Measurements from ENCODE around the gene IL34.

Gene IL34

DNA sequence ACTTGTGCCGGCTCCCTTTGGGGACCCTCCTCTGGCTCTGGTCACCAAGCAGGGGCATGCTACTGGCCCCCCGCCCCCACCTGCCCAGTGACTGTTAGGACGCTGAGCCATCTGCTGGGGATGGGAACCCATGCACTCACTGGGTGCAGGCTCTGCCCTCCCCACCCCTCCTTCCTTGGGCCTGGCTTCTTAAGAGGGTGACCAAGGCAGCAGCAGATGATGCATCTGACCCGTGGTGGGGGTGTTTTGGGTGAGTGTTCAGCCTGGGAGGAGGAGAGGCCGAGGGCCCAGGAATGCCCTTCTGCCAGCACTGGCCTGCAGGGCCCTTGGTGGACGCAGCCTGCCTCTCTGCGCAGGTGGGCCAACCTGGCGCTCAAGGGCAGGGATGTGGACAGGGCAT lies 58.7 kb downstream of the IL34 start:
- H3K36me3 ChIP-seq (ENCODE audit: insufficient read depth, low read length): peaks cover 3% of the 10 kb centered on the region; the same call in 1 of the 2 replicates
- DNase-seq (no peak), ATAC-seq (ENCODE audit: insufficient read depth, low read depth) (no peak)
- peaks cover 11% of the 10 kb centered on the region; the same call in 1 of the 2 replicates for H4K20me1 ChIP-seq (ENCODE audit: insufficient read depth, low read length)
- no peak overlapping the region for H3K4me2 ChIP-seq (ENCODE audit: insufficient read depth, low read length)
- no peak overlapping the region for H2AFZ ChIP-seq (ENCODE audit: low read depth, low read length)
- H3K9ac ChIP-seq (ENCODE audit: low read depth, low read length): no peak overlapping the region
- H3K4me3 ChIP-seq (ENCODE audit: low read depth in 1 of 2, low read length in 2 of 2): no peak overlapping the region
- H3K27ac ChIP-seq (ENCODE audit: low read length): no peak overlapping the region
- H3K27me3 ChIP-seq (ENCODE audit: insufficient read depth, low read length, poor library complexity): no peaks in the 10 kb centered on the region
- no peaks in the 10 kb centered on the region for H3K4me1 ChIP-seq (ENCODE audit: insufficient read depth, low read length)
- no peaks in the 10 kb centered on the region for H3K79me2 ChIP-seq (ENCODE audit: insufficient read depth, low read length)
- TF ChIP-seq EZH2 (IDR thresholded peaks at IDR 0.05; ENCODE audit: borderline replicate concordance, low read depth, low read length, severe bottlenecking): no peak
- TF ChIP-seq, protein P1, sequence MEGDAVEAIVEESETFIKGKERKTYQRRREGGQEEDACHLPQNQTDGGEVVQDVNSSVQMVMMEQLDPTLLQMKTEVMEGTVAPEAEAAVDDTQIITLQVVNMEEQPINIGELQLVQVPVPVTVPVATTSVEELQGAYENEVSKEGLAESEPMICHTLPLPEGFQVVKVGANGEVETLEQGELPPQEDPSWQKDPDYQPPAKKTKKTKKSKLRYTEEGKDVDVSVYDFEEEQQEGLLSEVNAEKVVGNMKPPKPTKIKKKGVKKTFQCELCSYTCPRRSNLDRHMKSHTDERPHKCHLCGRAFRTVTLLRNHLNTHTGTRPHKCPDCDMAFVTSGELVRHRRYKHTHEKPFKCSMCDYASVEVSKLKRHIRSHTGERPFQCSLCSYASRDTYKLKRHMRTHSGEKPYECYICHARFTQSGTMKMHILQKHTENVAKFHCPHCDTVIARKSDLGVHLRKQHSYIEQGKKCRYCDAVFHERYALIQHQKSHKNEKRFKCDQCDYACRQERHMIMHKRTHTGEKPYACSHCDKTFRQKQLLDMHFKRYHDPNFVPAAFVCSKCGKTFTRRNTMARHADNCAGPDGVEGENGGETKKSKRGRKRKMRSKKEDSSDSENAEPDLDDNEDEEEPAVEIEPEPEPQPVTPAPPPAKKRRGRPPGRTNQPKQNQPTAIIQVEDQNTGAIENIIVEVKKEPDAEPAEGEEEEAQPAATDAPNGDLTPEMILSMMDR (IDR thresholded peaks at IDR 0.05; ENCODE audit: borderline replicate concordance, extremely low read depth, low read length, poor library complexity, severe bottlenecking): no peak
- no peaks in the 10 kb centered on the region for H3K9me3 ChIP-seq (ENCODE audit: insufficient read depth, low read length, severe bottlenecking)

DNA sequence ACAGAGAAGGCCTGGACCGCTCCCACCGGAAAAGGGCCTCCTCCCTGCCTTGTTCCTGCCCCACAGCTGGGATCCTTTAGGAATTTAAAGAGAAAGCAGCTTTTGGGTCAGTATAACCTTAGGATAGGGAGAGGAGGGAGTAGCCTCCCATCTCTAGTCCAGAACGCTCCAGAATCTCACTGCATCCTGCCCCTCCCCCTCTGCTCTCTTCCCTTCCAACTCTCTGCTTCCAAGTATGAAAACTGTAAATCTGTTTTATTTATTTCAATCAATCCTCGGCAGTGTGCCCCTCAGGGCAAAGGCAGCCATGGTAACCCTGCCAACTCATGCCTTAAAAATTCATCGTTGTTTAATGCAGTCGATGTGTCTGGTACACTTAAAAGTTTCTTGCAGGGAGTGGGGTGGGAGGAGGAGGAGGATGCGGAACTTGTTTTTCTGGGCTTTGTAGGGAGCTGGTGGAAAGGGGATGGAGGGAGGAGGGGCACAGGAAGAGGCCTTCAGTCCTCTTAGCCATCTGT lies 60.6 kb downstream of the IL34 start:
- no peak for DNase-seq
- H3K79me2 ChIP-seq (ENCODE audit: insufficient read depth, low read length): no peaks in the 10 kb centered on the region
- H3K9me3 ChIP-seq (ENCODE audit: insufficient read depth, low read length, severe bottlenecking): no peaks in the 10 kb centered on the region
- TF ChIP-seq, protein P1 (IDR thresholded peaks at IDR 0.05; ENCODE audit: borderline replicate concordance, extremely low read depth, low read length, poor library complexity, severe bottlenecking): no peak
- no peak for TF ChIP-seq EZH2 (IDR thresholded peaks at IDR 0.05; ENCODE audit: borderline replicate concordance, low read depth, low read length, severe bottlenecking)
- H3K36me3 ChIP-seq (ENCODE audit: insufficient read depth, low read length): peaks cover 10% of the 10 kb centered on the region; the same call in 1 of the 2 replicates
- H3K27me3 ChIP-seq (ENCODE audit: insufficient read depth, low read length, poor library complexity): no peaks in the 10 kb centered on the region
- no peak for ATAC-seq (ENCODE audit: insufficient read depth, low read depth)
- H3K4me2 ChIP-seq (ENCODE audit: insufficient read depth, low read length): no peak overlapping the region
- H3K27ac ChIP-seq (ENCODE audit: low read length): no peak overlapping the region
- no peak overlapping the region for H3K9ac ChIP-seq (ENCODE audit: low read depth, low read length)
- peaks cover 9% of the 10 kb centered on the region for H4K20me1 ChIP-seq (ENCODE audit: insufficient read depth, low read length)
- H2AFZ ChIP-seq (ENCODE audit: low read depth, low read length): no peak overlapping the region
- H3K4me1 ChIP-seq (ENCODE audit: insufficient read depth, low read length): no peaks in the 10 kb centered on the region
- H3K4me3 ChIP-seq (ENCODE audit: low read depth in 1 of 2, low read length in 2 of 2): no peak overlapping the region

DNA sequence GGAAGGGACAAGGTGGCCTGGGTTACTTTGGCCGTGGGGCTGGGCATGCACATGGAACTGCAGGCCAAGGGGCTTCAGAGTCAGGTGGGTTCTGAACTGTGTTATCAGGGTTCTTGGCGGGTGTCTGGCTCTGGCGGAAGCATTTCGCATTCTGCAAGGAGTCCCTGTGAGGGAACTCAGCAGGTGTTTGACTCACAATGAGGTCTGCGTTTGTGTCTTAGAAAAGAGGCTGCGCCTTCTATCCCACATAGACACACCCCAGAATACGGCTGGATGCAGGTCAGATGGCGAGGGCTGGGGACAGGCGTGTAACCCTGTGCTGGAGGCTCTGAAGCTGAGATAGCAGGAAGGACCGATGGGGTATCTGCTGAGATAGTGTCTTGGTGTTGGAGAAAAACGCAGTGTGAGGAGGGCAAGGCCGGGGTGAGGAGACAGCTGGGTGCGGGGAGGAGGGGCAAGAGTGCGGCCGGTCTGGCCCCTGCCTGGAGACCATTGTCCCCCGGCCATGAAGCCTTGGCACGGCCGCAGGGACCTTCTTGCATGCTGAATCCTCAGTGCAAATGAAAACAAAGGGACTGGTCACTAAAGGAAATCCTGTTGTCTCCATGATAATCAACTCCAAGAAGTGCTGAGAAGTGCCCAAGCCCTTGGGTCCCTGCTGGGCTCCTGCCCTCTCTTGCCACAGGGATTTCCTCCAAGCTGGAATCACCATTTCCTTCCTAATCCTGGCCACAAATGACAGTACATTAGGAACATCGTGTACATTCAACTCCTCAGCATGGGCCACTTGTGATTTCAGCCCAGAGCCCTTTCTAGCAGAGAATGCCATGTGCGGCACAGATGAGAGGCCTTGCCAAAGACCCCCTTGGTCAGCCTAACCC lies 62.2 kb downstream of the IL34 start:
- TF ChIP-seq, protein P1 (IDR thresholded peaks at IDR 0.05; ENCODE audit: borderline replicate concordance, extremely low read depth, low read length, poor library complexity, severe bottlenecking): no peak
- TF ChIP-seq EZH2 (IDR thresholded peaks at IDR 0.05; ENCODE audit: borderline replicate concordance, low read depth, low read length, severe bottlenecking): no peak
- Histone ChIP-seq H3K9me3 (ENCODE audit: insufficient read depth, low read length, severe bottlenecking) (no peaks in the 10 kb centered on the region), H3K79me2 (ENCODE audit: insufficient read depth, low read length) (no peaks in the 10 kb centered on the region), H3K9ac (ENCODE audit: low read depth, low read length) (no peak overlapping the region), H3K4me1 (ENCODE audit: insufficient read depth, low read length) (no peaks in the 10 kb centered on the region), H3K27ac (ENCODE audit: low read length) (no peak overlapping the region), H3K27me3 (ENCODE audit: insufficient read depth, low read length, poor library complexity) (no peaks in the 10 kb centered on the region), H2AFZ (ENCODE audit: low read depth, low read length) (no peak overlapping the region), H4K20me1 (ENCODE audit: insufficient read depth, low read length) (peaks cover 18% of the 10 kb centered on the region), H3K36me3 (ENCODE audit: insufficient read depth, low read length) (peaks cover 15% of the 10 kb centered on the region; the same call in 1 of the 2 replicates), H3K4me3 (ENCODE audit: low read depth in 1 of 2, low read length in 2 of 2) (no peak overlapping the region), H3K4me2 (ENCODE audit: insufficient read depth, low read length) (no peak overlapping the region)
- ATAC-seq (ENCODE audit: insufficient read depth, low read depth) (no peak), DNase-seq (no peak)
